HG02885 (cell line): ENCODE measurements around the gene AP1S1.
A peak's percentile ranks its signal among the peaks of the same experiment; 100 is the strongest.
"Not testable (repeated sequence)": the region's sequence is repeated elsewhere in the genome, so short reads cannot be mapped to it uniquely, and the experiment has no call there.

Experiments
- ATAC-seq: cut with Tn5 transposase; IDR thresholded peaks from one replicate; pipeline ENCODE4 v1.9.1; 2021; ENCODE audit warnings: mild to moderate bottlenecking; ENCODE audit not compliant: unreplicated experiment, poor library complexity

Gene AP1S1

DNA sequence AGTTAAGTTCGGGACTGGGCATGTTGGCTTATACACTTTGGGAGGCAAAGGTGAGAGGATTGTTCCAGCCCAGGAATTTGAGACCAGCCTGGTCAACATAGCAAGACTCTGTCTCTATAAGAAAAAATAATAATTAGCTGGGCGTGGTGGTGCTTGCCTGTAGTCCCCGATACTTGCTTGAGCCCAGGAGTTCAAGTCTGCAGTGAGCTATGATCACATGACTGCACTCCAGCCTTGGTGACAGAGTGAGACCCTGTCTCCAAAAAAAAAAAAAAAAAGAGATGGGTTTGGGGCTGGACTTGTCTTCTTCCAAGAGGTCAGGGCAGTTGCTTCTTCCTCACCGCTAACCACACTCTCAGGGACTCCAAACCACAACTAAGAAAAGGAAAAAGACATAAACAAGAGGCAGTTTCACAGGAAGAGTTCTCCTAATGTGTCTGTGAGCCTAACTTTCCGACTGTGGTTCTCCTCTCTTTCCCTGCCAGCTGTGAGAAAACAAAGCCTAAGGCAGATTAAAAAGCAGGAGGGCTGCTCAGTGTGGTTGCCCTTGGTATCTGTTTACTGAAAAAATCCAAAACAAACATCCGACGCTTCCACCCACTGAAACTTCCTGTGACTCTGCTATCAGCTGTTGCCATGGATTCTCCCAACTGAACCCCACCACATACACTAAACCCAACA is 29.8 kb upstream of the AP1S1 start:
- ATAC-seq: no peak

DNA sequence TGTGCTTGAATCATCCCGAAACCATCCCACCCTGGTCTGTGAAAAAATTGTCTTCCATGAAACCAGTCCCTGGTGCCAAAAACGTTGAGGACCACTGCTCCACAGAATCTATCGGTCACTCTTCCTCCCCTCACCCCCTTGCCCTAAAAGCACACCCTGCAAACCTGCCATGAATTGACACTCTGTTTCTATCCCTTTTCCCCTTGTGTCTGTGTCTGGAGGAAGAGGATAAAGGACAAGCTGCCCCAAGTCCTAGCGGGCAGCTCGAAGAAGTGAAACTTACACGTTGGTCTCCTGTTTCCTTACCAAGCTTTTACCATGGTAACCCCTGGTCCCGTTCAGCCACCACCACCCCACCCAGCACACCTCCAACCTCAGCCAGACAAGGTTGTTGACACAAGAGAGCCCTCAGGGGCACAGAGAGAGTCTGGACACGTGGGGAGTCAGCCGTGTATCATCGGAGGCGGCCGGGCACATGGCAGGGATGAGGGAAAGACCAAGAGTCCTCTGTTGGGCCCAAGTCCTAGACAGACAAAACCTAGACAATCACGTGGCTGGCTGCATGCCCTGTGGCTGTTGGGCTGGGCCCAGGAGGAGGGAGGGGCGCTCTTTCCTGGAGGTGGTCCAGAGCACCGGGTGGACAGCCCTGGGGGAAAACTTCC is 28.2 kb upstream of the AP1S1 start:
- no peak for ATAC-seq

DNA sequence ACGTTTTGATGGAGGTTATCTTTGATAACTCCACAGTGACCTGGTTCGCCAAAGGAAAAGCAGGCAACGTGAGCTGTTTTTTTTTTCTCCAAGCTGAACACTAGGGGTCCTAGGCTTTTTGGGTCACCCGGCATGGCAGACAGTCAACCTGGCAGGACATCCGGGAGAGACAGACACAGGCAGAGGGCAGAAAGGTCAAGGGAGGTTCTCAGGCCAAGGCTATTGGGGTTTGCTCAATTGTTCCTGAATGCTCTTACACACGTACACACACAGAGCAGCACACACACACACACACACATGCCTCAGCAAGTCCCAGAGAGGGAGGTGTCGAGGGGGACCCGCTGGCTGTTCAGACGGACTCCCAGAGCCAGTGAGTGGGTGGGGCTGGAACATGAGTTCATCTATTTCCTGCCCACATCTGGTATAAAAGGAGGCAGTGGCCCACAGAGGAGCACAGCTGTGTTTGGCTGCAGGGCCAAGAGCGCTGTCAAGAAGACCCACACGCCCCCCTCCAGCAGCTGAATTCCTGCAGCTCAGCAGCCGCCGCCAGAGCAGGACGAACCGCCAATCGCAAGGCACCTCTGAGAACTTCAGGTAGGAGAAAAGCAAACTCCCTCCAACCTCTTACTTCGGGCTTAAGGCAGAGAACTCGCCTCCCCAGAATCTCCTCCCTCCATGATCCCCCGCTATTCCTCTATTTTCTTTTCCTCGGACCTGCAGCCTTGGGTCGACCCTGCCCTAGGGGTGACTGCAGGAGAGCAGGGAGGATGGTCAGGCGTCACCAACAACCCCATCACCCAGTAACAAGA is 27.4 kb upstream of the AP1S1 start, which contains the start of gene SERPINE1:
Gene SERPINE1, plus strand, starts transcription at position 454 of the 809 bp plus-strand sequence. CDS start 1,290 bp downstream, outside the sequence.
- peak; percentile 52 for ATAC-seq

DNA sequence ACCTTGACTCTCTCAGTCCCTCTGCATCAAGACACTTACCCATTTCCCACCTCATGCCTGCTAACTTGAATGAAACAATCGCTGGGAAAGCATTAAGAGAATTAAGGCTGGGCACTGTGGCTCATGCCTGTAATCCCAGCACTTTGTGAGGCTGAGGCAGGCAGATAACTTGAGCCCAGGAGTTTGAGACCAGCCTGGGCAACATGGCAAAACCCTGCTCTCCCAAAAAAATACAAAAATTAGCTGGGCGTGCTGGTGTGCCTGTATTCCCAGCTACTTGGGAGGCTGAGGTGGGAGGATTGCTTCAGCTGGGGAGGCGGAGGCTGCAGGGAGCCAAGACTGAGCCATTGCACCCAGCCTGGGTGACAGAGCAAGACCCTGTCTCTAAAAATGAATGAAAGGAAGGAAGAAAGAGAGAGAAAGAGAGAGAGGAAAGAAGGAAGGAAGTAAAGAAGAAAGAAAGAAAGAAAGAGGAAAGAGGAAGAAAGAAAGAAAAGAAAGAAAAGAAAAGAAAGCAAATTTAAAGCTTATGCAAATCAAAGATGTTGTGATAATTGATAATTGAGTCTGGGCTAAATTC is 26.7 kb upstream of the AP1S1 start:
- ATAC-seq: no peak

DNA sequence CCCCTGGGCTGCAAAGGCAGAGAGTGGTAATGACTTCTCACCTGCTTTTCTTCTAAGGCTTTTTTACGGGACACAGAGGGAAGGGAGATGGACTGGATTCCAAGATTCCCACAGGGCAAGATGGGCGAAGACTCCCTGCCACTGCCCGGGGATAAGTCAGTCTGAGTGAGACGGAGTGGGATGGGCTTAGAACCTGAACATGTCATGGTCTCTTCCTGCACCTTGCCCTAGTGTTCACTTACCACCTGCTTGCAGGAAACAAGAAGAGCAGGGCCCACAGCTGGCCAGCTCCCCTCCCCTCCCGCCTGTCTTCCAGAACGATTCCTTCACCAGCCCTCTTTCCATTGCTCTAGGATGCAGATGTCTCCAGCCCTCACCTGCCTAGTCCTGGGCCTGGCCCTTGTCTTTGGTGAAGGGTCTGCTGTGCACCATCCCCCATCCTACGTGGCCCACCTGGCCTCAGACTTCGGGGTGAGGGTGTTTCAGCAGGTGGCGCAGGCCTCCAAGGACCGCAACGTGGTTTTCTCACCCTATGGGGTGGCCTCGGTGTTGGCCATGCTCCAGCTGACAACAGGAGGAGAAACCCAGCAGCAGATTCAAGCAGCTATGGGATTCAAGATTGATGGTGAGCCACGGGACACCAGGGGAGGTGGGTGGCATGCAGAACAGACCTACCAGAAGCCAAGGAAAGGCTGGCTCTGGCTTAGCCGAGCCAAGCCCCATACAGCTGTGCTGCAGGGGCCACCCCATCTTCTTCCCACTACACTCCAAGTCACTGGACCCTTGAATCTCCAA is 26.0 kb upstream of the AP1S1 start:
- no peak for ATAC-seq

DNA sequence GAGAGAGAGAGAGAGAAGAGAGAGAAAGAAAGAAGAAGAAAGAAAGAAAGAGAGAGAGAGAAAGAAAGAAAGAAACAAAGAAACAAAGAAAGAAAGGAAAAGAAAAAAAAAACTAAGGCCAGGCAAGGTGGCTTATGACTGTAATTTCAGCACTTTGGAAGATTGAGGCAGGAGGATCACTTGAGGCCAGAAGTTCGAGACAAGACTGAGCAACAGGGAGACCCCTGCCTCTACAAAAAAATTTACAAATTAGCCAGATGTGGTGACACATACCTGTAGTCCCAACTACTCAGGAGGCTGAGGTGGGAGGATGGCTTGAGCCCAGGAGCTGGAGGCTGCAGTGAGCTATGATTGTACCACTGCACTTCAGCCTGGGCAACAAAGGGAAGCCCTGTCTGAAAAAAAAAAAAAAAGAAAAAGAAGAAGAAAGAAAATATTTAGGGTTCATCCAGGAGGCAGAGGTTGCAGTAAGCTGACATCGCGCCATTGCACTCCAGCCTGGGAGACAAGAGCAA is 24.6 kb upstream of the AP1S1 start:
- ATAC-seq: no peak

DNA sequence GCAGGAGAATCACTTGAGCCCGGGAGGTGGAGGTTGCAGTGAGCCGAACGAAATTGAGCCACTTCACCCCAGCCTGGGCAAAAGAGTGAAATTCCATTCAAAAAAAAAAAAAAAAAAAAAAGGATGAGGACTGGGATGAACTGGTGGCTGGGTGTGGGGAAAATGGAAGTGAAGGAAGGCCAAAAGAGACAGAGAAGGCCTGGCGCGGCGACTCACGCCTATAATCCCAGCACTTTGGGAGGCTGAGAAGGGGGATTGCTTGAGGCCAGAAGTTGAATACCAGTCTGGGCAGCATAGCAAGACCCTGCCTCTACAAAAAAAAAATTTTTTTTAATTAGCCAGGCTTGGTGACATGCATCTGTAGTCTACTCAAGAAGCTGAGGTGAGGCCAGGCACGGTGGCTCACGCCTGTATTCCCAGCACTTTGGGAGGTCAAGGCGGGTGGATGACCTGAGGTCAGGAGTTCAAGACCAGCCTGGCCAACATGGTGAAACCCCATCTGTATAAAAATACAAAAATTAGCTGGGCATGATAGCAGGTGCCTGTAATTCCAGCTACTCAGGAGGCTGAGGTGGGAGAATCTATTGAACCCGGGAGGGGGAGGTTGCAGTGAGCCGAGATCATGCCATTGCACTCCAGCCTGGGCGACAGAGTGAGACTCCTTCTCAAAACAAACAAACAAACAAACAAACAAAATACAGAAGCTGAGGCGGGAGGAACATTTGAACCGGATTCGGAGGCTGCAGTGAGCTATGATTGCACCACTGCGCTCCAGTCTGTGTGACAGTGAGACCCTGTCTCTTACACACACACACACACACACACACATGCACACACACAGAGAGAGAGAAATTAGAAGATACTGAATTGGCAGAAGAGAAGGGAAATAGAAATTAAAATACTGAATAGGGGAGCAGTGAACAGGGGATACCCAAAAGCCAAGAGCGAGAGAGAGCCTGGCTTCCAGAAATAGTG is 21.4 kb upstream of the AP1S1 start:
- not testable (repeated sequence) for ATAC-seq

DNA sequence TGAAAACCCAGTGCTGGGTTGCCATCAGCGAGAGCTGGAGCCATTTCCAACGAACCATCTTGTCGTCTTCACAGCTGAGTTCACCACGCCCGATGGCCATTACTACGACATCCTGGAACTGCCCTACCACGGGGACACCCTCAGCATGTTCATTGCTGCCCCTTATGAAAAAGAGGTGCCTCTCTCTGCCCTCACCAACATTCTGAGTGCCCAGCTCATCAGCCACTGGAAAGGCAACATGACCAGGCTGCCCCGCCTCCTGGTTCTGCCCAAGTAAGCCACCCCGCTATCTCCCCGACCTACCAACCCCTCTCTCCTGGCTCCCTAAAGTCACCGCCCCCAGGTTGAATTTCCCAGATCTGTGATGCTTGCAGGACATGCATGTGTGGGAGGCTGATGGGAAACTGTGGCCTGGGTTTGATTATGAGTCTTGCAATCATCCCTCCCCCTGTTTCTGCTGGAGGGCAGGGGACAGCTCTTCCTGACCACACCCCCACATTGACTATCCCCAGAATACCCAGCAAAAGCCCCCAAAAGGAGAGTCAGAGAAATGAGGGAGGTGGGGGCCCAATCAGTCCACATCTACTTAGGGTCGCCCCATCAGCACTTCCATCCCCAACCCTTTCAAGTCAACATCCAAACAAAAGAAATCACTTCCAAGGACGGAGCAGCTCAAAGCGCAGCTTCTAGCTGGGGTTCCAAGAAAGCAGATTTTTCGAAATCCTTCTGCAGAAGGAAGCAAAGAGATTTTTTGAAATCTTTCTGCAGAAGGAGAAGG is 20.5 kb upstream of the AP1S1 start:
- no peak for ATAC-seq

DNA sequence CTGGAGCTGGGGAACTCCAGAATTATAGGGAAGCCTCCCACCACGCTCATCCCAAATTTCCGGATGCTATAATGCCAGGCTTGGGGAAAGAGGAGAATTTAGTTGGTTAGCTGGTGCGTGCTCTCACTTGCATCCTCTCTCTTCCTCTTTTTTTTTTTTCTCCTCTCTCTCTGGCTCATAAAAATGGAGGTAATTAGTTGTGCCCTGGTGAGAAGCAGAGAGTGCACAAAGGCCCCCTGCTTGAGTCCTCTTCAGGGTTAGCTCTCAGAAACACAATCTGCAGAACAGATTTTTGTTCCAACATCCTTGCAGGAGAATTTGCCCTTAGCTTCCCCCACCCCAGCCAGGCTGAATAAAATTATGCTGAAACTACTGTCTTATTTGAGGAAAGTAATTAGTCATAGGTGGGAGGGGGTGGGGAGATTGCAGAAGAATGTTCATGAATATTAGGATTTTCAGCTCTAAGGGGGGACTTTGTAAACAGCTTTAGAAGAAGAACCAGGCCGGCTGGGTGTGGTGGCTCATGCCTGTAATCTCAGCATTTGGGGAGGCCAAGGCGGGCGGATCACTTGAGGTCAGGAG is 19.8 kb upstream of the AP1S1 start:
- ATAC-seq: no peak

DNA sequence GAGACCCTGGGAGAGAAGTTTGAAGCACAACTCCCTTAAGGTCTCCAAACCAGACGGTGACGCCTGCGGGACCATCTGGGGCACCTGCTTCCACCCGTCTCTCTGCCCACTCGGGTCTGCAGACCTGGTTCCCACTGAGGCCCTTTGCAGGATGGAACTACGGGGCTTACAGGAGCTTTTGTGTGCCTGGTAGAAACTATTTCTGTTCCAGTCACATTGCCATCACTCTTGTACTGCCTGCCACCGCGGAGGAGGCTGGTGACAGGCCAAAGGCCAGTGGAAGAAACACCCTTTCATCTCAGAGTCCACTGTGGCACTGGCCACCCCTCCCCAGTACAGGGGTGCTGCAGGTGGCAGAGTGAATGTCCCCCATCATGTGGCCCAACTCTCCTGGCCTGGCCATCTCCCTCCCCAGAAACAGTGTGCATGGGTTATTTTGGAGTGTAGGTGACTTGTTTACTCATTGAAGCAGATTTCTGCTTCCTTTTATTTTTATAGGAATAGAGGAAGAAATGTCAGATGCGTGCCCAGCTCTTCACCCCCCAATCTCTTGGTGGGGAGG is 16.5 kb upstream of the AP1S1 start:
- ATAC-seq: no peak

DNA sequence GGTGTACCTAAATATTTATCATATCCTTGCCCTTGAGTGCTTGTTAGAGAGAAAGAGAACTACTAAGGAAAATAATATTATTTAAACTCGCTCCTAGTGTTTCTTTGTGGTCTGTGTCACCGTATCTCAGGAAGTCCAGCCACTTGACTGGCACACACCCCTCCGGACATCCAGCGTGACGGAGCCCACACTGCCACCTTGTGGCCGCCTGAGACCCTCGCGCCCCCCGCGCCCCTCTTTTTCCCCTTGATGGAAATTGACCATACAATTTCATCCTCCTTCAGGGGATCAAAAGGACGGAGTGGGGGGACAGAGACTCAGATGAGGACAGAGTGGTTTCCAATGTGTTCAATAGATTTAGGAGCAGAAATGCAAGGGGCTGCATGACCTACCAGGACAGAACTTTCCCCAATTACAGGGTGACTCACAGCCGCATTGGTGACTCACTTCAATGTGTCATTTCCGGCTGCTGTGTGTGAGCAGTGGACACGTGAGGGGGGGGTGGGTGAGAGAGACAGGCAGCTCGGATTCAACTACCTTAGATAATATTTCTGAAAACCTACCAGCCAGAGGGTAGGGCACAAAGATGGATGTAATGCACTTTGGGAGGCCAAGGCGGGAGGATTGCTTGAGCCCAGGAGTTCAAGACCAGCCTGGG is 15.9 kb upstream of the AP1S1 start:
- ATAC-seq: peak; percentile 67

DNA sequence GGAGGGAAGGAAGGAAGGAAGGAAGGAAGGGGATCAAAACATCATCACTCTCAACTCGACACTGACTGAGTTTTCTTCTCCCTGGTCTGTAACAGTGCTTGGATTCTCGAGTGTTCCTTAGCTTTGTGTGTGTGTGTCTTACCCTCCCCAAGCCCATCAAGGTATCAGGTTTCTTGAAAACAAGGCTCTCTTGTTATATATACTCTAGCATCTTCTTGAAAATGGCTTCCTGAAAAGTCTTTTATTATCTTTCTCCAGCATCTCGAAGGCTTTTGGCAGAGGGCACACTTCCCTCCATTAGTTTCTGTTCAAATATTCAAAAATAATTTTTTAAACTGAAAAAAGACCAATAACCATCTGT is 14.0 kb upstream of the AP1S1 start:
- ATAC-seq: no peak

DNA sequence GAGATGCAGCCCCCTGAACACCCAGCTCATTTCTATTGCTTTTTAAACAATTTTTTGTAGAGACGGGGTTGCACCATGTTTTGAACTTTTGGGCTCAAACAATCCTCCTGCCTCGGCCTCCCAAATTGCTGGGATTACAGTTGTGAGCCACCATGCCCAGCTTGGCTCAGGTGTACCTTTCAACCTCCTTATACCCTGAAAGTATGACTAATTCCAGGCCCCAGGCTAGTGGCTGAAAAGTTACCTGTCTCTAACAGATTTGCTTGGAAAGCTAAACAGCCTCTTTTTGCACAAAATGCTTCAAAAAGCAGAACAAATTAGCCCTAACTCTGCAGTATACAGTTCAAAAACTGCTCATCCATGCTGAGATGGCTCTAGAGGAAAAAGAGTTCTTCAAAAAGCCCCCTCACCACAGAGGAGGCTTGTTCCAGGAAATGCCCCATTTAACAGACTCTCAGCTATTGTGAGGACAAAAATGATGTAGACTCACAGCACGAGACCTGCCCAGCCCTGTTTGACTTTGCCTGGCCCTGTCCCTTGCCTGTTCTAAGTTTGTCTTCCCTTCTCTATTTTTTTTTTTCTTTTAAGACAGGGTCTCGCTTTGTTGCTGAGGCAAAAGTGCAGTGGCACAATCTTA is 13.4 kb upstream of the AP1S1 start:
- no peak for ATAC-seq

DNA sequence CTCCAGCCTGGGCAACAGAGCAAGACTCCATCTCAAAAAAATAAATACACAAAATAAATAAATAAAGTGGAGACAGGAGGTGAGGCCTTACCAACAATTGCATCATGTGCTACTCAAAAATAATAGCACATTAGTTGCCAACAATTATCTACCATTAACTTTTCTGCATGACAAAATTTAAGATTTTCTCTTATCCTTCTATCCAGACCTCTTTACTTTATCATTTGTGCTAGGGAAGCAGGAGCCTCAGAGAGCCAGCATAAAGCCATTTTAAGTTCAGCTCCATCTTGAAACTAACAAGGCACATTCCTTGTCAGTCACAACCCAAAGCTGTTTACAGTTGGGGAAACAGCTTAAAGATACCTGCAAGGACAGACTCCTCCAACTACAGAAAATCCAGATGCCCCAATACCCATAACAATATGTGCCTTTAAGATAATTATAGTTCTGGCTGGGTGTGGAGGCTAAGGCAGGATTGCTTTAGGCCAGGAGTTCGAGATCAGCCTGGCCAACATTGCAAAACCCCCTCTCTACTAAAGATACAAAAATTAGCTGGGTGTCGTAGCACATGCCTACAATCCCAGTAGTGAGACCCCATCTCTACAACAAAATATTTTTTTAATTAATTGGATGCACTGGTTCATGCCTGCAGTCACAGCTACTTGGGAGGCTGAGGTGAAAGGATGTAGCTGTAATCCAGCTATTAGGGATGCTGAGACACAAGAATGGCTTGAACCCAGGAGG is 2.2 kb upstream of the AP1S1 start:
- no peak for ATAC-seq

DNA sequence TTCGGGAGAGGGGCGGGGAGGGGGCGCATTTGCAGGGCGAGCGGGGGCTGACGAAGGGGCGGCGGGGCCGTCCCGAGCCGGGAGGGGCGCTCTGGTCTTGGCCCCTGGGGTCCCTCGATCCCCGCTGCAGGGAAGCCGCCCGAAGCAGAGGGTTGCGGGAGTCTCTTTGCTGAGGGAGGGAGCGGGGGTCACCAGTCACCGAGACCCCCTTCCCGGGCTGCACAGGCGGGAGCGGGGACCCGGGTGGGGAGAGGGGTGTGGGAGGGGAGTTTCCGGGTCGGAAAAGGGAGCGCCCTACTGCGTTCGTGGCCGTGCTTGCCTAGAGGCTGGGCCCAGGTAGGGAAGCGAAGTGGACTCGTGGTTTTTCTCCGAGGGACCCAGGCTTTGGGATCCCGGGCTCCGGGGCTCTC is 422 bp downstream of the AP1S1 start:
- ATAC-seq: peak; percentile 12

DNA sequence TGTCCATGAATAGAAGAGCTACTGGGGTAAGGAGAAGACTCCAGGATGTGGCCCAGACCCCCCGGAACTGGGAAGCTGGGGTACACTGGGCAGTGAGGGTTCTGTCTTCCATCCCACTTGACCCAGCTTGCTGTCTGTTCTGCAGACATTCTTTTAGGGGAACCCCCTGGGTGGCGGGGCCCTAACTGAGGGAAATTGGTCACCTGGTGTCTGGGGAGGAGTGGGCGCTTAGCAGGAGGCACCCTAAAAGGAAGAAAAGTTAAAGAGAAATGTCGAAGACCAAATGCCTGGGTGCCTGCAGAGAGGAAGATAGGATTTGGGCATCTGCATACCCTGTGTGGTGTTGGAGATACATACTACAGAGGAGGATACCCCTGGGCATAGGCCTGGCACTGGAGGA is 1.0 kb downstream of the AP1S1 start:
- no peak for ATAC-seq
